Stimulated activated CD8-positive, alpha-beta memory T cell treated with anti-CD3 and anti-CD28 coated beads, Interleukin-12 subunit alpha, Interleukin-12 subunit beta, amount 100 ng/mL, for 24 hours (primary cell): ENCODE results near the gene SERPINA1.
"Not testable (repeated sequence)": the region's sequence is repeated elsewhere in the genome, so short reads cannot be mapped to it uniquely, and the experiment has no call there.

Experiments used
- DNase-seq: peaks from one replicate; pipeline ENCODE4 v3.0.0-alpha.2; 2020; ENCODE audit errors: extremely low read depth

Gene SERPINA1

GRCh38 chr14:94369766-94370523 is 18.5 kb downstream of the SERPINA1 start:
- not testable (repeated sequence) for DNase-seq

- DNase-seq: no peak
Observed at GRCh38 chr14:94368956-94369355, 19.4 kb downstream of the SERPINA1 start.

- no peak for DNase-seq
Observed at GRCh38 chr14:94368243-94368590, 20.2 kb downstream of the SERPINA1 start.

- DNase-seq: no peak
Observed at GRCh38 chr14:94367347-94368242, 20.8 kb downstream of the SERPINA1 start.

GRCh38 chr14:94366146-94366915 is 22.1 kb downstream of the SERPINA1 start, which contains the start of gene SERPINA2:
Gene SERPINA2 (minus strand): TSS chr14:94366698.
- DNase-seq: no peak

GRCh38 chr14:94365624-94366023 is 22.8 kb downstream of the SERPINA1 start:
- DNase-seq: no peak

GRCh38 chr14:94364964-94365363 is 23.4 kb downstream of the SERPINA1 start:
- DNase-seq: no peak

- DNase-seq: no peak
Observed at GRCh38 chr14:94364037-94364436, 24.4 kb downstream of the SERPINA1 start.

- DNase-seq: no peak
Observed at GRCh38 chr14:94363151-94363624, 25.2 kb downstream of the SERPINA1 start.

GRCh38 chr14:94362614-94363133 is 25.7 kb downstream of the SERPINA1 start:
- DNase-seq: no peak

GRCh38 chr14:94361682-94362081 is 26.7 kb downstream of the SERPINA1 start:
- DNase-seq: no peak

GRCh38 chr14:94360945-94361565 is 27.3 kb downstream of the SERPINA1 start:
- DNase-seq: no peak

- no peak for DNase-seq
Observed at GRCh38 chr14:94357166-94357565, 31.2 kb downstream of the SERPINA1 start.

- no peak for DNase-seq
Observed at GRCh38 chr14:94356379-94357056, 31.9 kb downstream of the SERPINA1 start.

- no peak for DNase-seq
Observed at GRCh38 chr14:94355191-94355794, 33.1 kb downstream of the SERPINA1 start.

GRCh38 chr14:94354638-94355185 is 33.7 kb downstream of the SERPINA1 start:
- DNase-seq: no peak

- DNase-seq: not testable (repeated sequence)
Observed at GRCh38 chr14:94354190-94354589, 34.2 kb downstream of the SERPINA1 start.

- no peak for DNase-seq
Observed at GRCh38 chr14:94349276-94349675, 39.1 kb downstream of the SERPINA1 start.

GRCh38 chr14:94348836-94349235 is 39.6 kb downstream of the SERPINA1 start:
- DNase-seq: no peak

- no peak for DNase-seq
Observed at GRCh38 chr14:94346841-94347240, 41.6 kb downstream of the SERPINA1 start.
